IMR-90 (cell line): ENCODE measurements around the gene DIABLO. TPM values are rescaled to one million over a fixed set of nuclear protein-coding genes. Genes with fewer than 3 reads are reported as not detected.
A peak's percentile ranks its signal among the peaks of the same experiment; 100 is the strongest.

Source experiments
- ATAC-seq: fragments of 200-7000 bp; cut with Tn5 transposase; 2 replicates; pipeline ENCODE4 v1.9.1; 2020; ENCODE audit warnings: low read depth, mild to moderate bottlenecking, moderate library complexity
- Bru-seq: library from RNA; stranded (reverse); fragments of 400-500 nt; gene quantifications from one replicate; lab custom pipeline; 2021; lab: Mats Ljungman, UMichigan
- BruChase-seq, 2 experiments: library from RNA; stranded (reverse); fragments of 400-500 nt; gene quantifications; one replicate each; lab custom pipeline; 2021; lab: Mats Ljungman, UMichigan
- BruUV-seq: library from RNA; stranded (reverse); fragments of 400-500 nt; replicated peaks from 2 replicates; lab custom pipeline; 2021; lab: Mats Ljungman, UMichigan
- CTCF ChIA-PET: fragments of 300-600 bp; formaldehyde crosslinking; extraction: SDS; loops from one replicate; lab custom pipeline; 2021; ENCODE audit warnings: antibody characterized with exemption; lab: Yijun Ruan, JAX
- POLR2A ChIA-PET: fragments of 300-600 bp; sonication (Branson Sonifier 250); formaldehyde crosslinking; loops from one replicate; lab custom pipeline; 2022; ENCODE audit warnings: antibody characterized with exemption; ENCODE audit not compliant: unreplicated experiment; lab: Charles Lee
- DNase-seq: peaks from one replicate; pipeline ENCODE4 v3.0.0; 2013
- H2AFZ ChIP-seq: replicated peaks from 2 replicates; pipeline ENCODE3; 2013; ENCODE audit warnings: low read length, mild to moderate bottlenecking; ENCODE audit not compliant: poor library complexity
- H2AK5ac ChIP-seq: 2 replicates; pipeline ENCODE4 v1.6.1; 2013; ENCODE audit warnings: low read depth, low read length, inconsistent platforms
- H2AK9ac ChIP-seq: replicated peaks from 2 replicates; pipeline ENCODE3; 2013; ENCODE audit warnings: mild to moderate bottlenecking, low read depth, low read length, moderate library complexity; ENCODE audit not compliant: poor library complexity
- H2BK120ac ChIP-seq: 2 replicates; pipeline ENCODE4 v1.6.1; 2013; ENCODE audit warnings: low read depth, low read length, inconsistent platforms
- H2BK15ac ChIP-seq: 3 replicates; pipeline ENCODE4 v1.6.1; 2013; ENCODE audit warnings: low read depth, low read length, inconsistent platforms
- H2BK20ac ChIP-seq: 2 replicates; pipeline ENCODE4 v1.6.1; 2013; ENCODE audit warnings: low read depth, mild to moderate bottlenecking, inconsistent platforms, low read length, moderate library complexity
- H2BK5ac ChIP-seq: 2 replicates; pipeline ENCODE4 v1.6.1; 2013; ENCODE audit warnings: mild to moderate bottlenecking, low read depth, low read length, inconsistent platforms; ENCODE audit not compliant: poor library complexity, severe bottlenecking
- H3K14ac ChIP-seq: replicated peaks from 2 replicates; pipeline ENCODE4 v1.6.1; 2013; ENCODE audit warnings: low read depth, low read length, inconsistent platforms
- H3K18ac ChIP-seq: 2 replicates; pipeline ENCODE4 v1.6.1; 2013; ENCODE audit warnings: low read depth, low read length, control low read depth
- H3K23ac ChIP-seq: 2 replicates; pipeline ENCODE4 v1.6.1; 2013; ENCODE audit warnings: low read depth, low read length, inconsistent platforms
- H3K27ac ChIP-seq: 2 replicates; pipeline ENCODE4 v1.5.1; 2013; ENCODE audit warnings: mild to moderate bottlenecking, control low read depth, low read length; ENCODE audit not compliant: insufficient read depth
- H3K27me3 ChIP-seq: 2 replicates; pipeline ENCODE4 v1.6.1; 2013; ENCODE audit warnings: low read length; ENCODE audit not compliant: control insufficient read depth, insufficient read depth
- H3K36me3 ChIP-seq: 2 replicates; pipeline ENCODE4 v1.6.1; 2013; ENCODE audit warnings: low read length, mixed read lengths; ENCODE audit not compliant: control insufficient read depth, insufficient read depth
- H3K4ac ChIP-seq: 2 replicates; pipeline ENCODE4 v1.6.1; 2013; ENCODE audit warnings: low read depth, low read length, inconsistent platforms
- H3K4me1 ChIP-seq: 2 replicates; pipeline ENCODE4 v1.6.1; 2013; ENCODE audit warnings: low read length, mixed read lengths; ENCODE audit not compliant: control insufficient read depth, insufficient read depth
- H3K4me2 ChIP-seq: 2 replicates; pipeline ENCODE4 v1.6.1; 2013; ENCODE audit warnings: low read depth, mild to moderate bottlenecking, control low read depth, low read length, moderate library complexity
- H3K4me3 ChIP-seq: 2 replicates; pipeline ENCODE4 v1.5.1; 2013; ENCODE audit warnings: low read depth, mild to moderate bottlenecking, control low read depth, low read length, moderate library complexity; ENCODE audit not compliant: insufficient read depth
- H3K56ac ChIP-seq: 2 replicates; pipeline ENCODE4 v1.6.1; 2013; ENCODE audit warnings: low read length, inconsistent platforms; ENCODE audit not compliant: insufficient read depth; ENCODE audit errors: extremely low read depth
- H3K79me1 ChIP-seq, 2 experiments: 2 replicates each; pipeline ENCODE4 v1.6.1; 2013; ENCODE audit warnings: low read length in 2 of 2, inconsistent platforms in 1 of 2, low read depth in 1 of 2
- H3K9ac ChIP-seq: 2 replicates; pipeline ENCODE4 v1.6.1; 2013; ENCODE audit warnings: low read depth, low read length, control low read depth
- H3K9me1 ChIP-seq: 2 replicates; pipeline ENCODE4 v1.6.1; 2013; ENCODE audit warnings: low read length, inconsistent platforms; ENCODE audit not compliant: insufficient read depth
- H3K9me3 ChIP-seq: 2 replicates; pipeline ENCODE4 v1.6.1; 2013; ENCODE audit warnings: low read length; ENCODE audit not compliant: control insufficient read depth, insufficient read depth
- H4K20me1 ChIP-seq: 2 replicates; pipeline ENCODE4 v1.6.1; 2013; ENCODE audit warnings: low read length, inconsistent platforms; ENCODE audit not compliant: insufficient read depth
- H4K5ac ChIP-seq: 2 replicates; pipeline ENCODE4 v1.6.1; 2013; ENCODE audit warnings: mild to moderate bottlenecking, low read depth, low read length, control low read depth
- H4K8ac ChIP-seq, 2 experiments: 2 replicates each; pipeline ENCODE4 v1.6.1; 2013; ENCODE audit warnings: low read depth in 2 of 2, low read length in 2 of 2, control low read depth in 1 of 2, inconsistent platforms in 1 of 2
- H4K91ac ChIP-seq: 2 replicates; pipeline ENCODE4 v1.6.1; 2013; ENCODE audit warnings: low read depth, low read length, inconsistent platforms; ENCODE audit not compliant: insufficient read depth
- BHLHE40 ChIP-seq: fragments of 150-350 bp; IDR thresholded peaks from 2 replicates; pipeline ENCODE4 v1.6.1; 2016; ENCODE audit warnings: mild to moderate bottlenecking, low read depth, low read length
- CHD1 ChIP-seq: IDR thresholded peaks from 2 replicates; pipeline ENCODE4 v1.6.1; 2012; ENCODE audit warnings: low read depth, low read length, improper control_type of control experiment
- FOS ChIP-seq: fragments of 150-350 bp; IDR thresholded peaks from 2 replicates; pipeline ENCODE4 v1.6.1; 2016; ENCODE audit warnings: low read depth, low read length
- MAZ ChIP-seq: IDR thresholded peaks from 2 replicates; pipeline ENCODE4 v1.6.1; 2012; ENCODE audit warnings: low read depth, mild to moderate bottlenecking, low read length, improper control_type of control experiment, moderate library complexity, borderline replicate concordance
- MXI1 ChIP-seq: IDR thresholded peaks from 2 replicates; pipeline ENCODE4 v1.6.1; 2012; ENCODE audit warnings: low read depth, mild to moderate bottlenecking, low read length, moderate library complexity, borderline replicate concordance
- POLR2A ChIP-seq: IDR thresholded peaks from 2 replicates; pipeline ENCODE4 v1.6.1; 2012; ENCODE audit warnings: mild to moderate bottlenecking, low read depth, low read length
- USF2 ChIP-seq: fragments of 150-350 bp; IDR thresholded peaks from 2 replicates; pipeline ENCODE4 v1.6.1; 2017; ENCODE audit warnings: mild to moderate bottlenecking, antibody characterized with exemption, low read length, low read depth
- WGBS, 2 experiments: methylation state at CpG; one replicate each; pipeline versions ENCODE4 v1.1.5 to v1.1.7; 2013; ENCODE audit warnings: missing lambda C conversion rate in 2 of 2; ENCODE audit not compliant: insufficient read length in 1 of 2; ENCODE audit errors: extremely low coverage in 2 of 2; 5-methylcytosine and 5-hydroxymethylcytosine counted together
- dilution Hi-C: fragments of 300-500 bp; cut with HindIII; formaldehyde crosslinking; loops from one replicate; pipeline ENCODE4 v1.14.3; 2018; ENCODE audit warnings: low sequenced_read_pairs; ENCODE audit not compliant: unreplicated experiment
- in situ Hi-C: fragments of 300-500 bp; cut with MboI; formaldehyde crosslinking; loops from 3 replicates; pipeline ENCODE4 v1.14.3; 2019; ENCODE audit warnings: low sequenced_read_pairs, inconsistent platforms, mixed read lengths
- intact Hi-C: fragments of 100-400 bp; cut with micrococcal nuclease; formaldehyde crosslinking; loops from 2 replicates; pipeline ENCODE4 v1.10.0; 2022
- long read RNA-seq: library from polyadenylated mRNA; unstranded; transcript quantifications from one replicate; pipeline ENCODE4 v2.0.0, GENCODE V29; 2021; ENCODE audit not compliant: unreplicated experiment
- polyA plus RNA-seq, 3 experiments: library from polyadenylated mRNA; depleted of rRNA; stranded (reverse); fragments of >200 nt; gene quantifications; 2 replicates each; pipeline ENCODE4 v1.2.3, GENCODE V29; 2012; ENCODE audit warnings: low replicate concordance in 1 of 3
- total RNA-seq: library from RNA; depleted of rRNA; stranded (reverse); fragments of >200 nt; gene quantifications from 2 replicates; pipeline ENCODE4 v1.2.3, GENCODE V29; 2012; rRNA removed

The DIABLO gene
- total RNA-seq (102 and 104 TPM in 2 replicates), polyA plus RNA-seq (2012; rRNA removed) (67.0 and 69.7 TPM in 2 replicates), Bru-seq, nascent RNA (percentile 92 among the genes with signal in this experiment), BruChase-seq, experiment 1, labeled RNA remaining after a 6-hour chase (percentile 85 among the genes with signal in this experiment), BruChase-seq, experiment 2, labeled RNA remaining after a 2-hour chase (percentile 83 among the genes with signal in this experiment)
- polyA plus RNA-seq (2012; cell fraction: cytosol; rRNA removed), result 54.3 and 66.2 TPM in 2 replicates
- polyA plus RNA-seq (2012; cell fraction: nucleus; rRNA removed; ENCODE audit: low replicate concordance), result 43.2 and 64.8 TPM in 2 replicates
- long read RNA-seq, transcript DIABLO-202 (6 exons, 1,336 nt), result minor isoform, 6 of 59 reads
- long read RNA-seq, transcript DIABLO-207 (6 exons, 1,471 nt), result major isoform, 39 of 59 reads
- long read RNA-seq, partial matches to known transcripts, result 1 of 59 reads
- long read RNA-seq, other reads (novel, unspliced or antisense), result 4 of 59 reads

DNA sequence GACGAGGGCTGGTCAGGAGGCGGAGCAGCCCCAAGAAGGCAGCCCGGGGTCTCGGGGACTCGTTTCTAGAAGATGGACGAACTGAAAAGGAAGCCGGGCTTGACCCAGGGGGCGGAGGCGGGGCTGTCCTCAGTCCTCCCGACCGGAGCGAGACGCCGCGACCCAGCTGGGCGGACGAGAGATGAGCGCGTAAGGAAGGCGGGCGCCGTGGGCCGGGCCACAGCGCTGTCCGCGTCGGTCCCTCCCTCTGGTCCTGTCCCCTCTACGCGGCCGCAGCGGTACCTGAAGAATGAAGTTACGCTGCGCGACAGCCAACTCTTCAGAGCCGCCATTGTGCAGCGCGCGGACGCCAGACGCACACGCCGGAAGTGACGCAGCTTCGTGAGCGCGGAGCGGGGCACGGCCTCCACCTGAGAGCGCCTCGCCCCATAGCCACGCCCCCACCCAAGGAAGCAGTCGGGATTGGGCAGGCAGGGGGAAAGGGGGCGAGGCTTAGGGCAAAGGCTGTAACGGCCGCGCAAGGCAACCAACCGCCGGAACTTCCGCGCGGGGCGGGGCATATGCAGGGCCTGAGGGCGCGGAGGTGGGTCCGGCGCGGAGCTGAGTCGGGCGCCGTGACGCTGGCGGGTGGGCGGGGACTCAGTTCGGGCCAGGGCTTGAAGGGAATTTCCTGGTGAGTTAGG is at the start of gene DIABLO:
Gene DIABLO, minus strand, starts transcription at position 370 of the 683 bp plus-strand sequence. Its CDS starts 38 bp downstream, at position 332.
- Histone ChIP-seq H4K91ac (peak within 1 kb of the TSS; percentile 81), H2AK5ac (peak within 1 kb of the TSS; percentile 83), H2BK15ac (no peak within 1 kb of the TSS), H3K4me3 (peak within 1 kb of the TSS; percentile 82), H2BK20ac (no peak within 1 kb of the TSS), H3K9me3 (no peaks in the 10 kb centered on the region), H3K27ac (peak within 1 kb of the TSS; percentile 96), H3K4ac (peak within 1 kb of the TSS; percentile 88), H4K5ac (peak within 1 kb of the TSS; percentile 85), H3K14ac (peak within 1 kb of the TSS; percentile 76; the same call in 1 of the 2 replicates), H3K27me3 (no peaks in the 10 kb centered on the region), H3K56ac (peak within 1 kb of the TSS; percentile 70), H2AK9ac (peak within 1 kb of the TSS; percentile 84), H3K4me2 (peak within 1 kb of the TSS; percentile 79), H3K9ac (peak within 1 kb of the TSS; percentile 92), H2BK5ac (peak within 1 kb of the TSS; percentile 90), H4K20me1 (peaks cover 11% of the 10 kb centered on the region), H3K9me1 (peaks cover 11% of the 10 kb centered on the region; the same call in 1 of the 2 replicates), H3K4me1 (peaks cover 10% of the 10 kb centered on the region), H3K18ac (peak within 1 kb of the TSS; percentile 54; the same call in 1 of the 2 replicates), H2BK120ac (no peak within 1 kb of the TSS; the same call in 1 of the 2 replicates), H2AFZ (peak within 1 kb of the TSS; percentile 91), H3K36me3 (peaks cover 20% of the 10 kb centered on the region), H3K23ac (peak within 1 kb of the TSS; percentile 82; the same call in 1 of the 2 replicates), H4K8ac (peak within 1 kb of the TSS; percentile 72 to 97), H3K79me1 (peaks cover 23 to 31% of the 10 kb centered on the region in 2 experiments)
- dilution Hi-C loops, result no loop called here
- ATAC-seq, result peak; percentile 98
- POLR2A ChIA-PET, result no interaction called here
- intact Hi-C loops, result loop anchor here (1.0 kb wide), 1 partner anchor 95 kb away; no protein-coding TSS in a partner anchor
- TF ChIP-seq FOS, result no peak
- TF ChIP-seq USF2, result 0 out of 2 replicates have a peak, but pooled peaks have one; percentile 5
- TF ChIP-seq MAZ, result peak; percentile 90; the same call in 1 of the 2 replicates
- TF ChIP-seq CHD1, result no peak
- TF ChIP-seq POLR2A, result peak; percentile 96
- TF ChIP-seq BHLHE40, result 0 out of 2 replicates have a peak, but pooled peaks have one; percentile 9
- peak; percentile 64; the same call in 1 of the 2 replicates for TF ChIP-seq MXI1
- peak; percentile 99 for DNase-seq
- BruUV-seq, result no TSS peak
- in situ Hi-C loops, result no loop called here
- CTCF ChIA-PET, result interaction anchor here (0.6 kb wide), 2 partner anchors 16 to 79 kb away, joined by 4 read pairs; no protein-coding TSS in a partner anchor
- WGBS, 2 experiments, result 2% methylated on average over 28 of the region's 74 CpGs; no CpG with 5 or more reads in 1 of the 2 experiments
